Activated naive CD8-positive, alpha-beta T cell treated with anti-CD3 and anti-CD28 coated beads, Interleukin-2, amount 10 ng/mL, durations not matched to agents 7 days and 5 days (primary cell): Measurements from ENCODE around the gene TBC1D5. TPM values are rescaled to one million over a fixed set of nuclear protein-coding genes. Genes with fewer than 3 reads are reported as not detected.

Experiments used
- ATAC-seq: fragments of 150-1000 bp; cut with Tn5 transposase; one replicate; pipeline ENCODE4 v1.10.0; 2021; ENCODE audit warnings: low read depth, moderate library complexity
- POLR2A ChIA-PET: fragments of 350-600 bp; sonication (Branson Sonifier 250); formaldehyde crosslinking; loops from one replicate; lab custom pipeline; 2021; ENCODE audit warnings: antibody characterized with exemption; lab: Charles Lee
- DNase-seq: peaks from one replicate; pipeline ENCODE4 v3.0.0; 2021
- H3K27ac Mint-ChIP-seq: one replicate; pipeline ENCODE4 v1.8.0; 2022; ENCODE audit warnings: mild to moderate bottlenecking, mixed read lengths
- H3K27me3 Mint-ChIP-seq: one replicate; pipeline ENCODE4 v1.8.0; 2022; ENCODE audit warnings: mild to moderate bottlenecking, moderate library complexity, mixed read lengths
- H3K36me3 Mint-ChIP-seq: one replicate; pipeline ENCODE4 v1.8.0; 2021; ENCODE audit warnings: mild to moderate bottlenecking, mixed read lengths
- H3K4me1 Mint-ChIP-seq: one replicate; pipeline ENCODE4 v1.8.0; 2021; ENCODE audit warnings: mixed read lengths
- H3K4me3 Mint-ChIP-seq: one replicate; pipeline ENCODE4 v1.8.0; 2022; ENCODE audit warnings: mild to moderate bottlenecking, moderate library complexity, mixed read lengths
- H3K9me3 Mint-ChIP-seq: one replicate; pipeline ENCODE4 v1.8.0; 2021; ENCODE audit warnings: mixed read lengths
- total RNA-seq, 2 experiments: library from RNA; stranded (reverse); gene quantifications; one replicate each; pipeline ENCODE4 v1.2.3, GENCODE V29; 2021

TBC1D5 gene
- total RNA-seq, 2 experiments from 2014 or later = 57.3 to 60.9 TPM

GRCh38 chr3:17583530-17583929 lies 158.9 kb downstream of the TBC1D5 start:
- no peaks in the 10 kb centered on the region for H3K9me3 Mint-ChIP-seq
- DNase-seq = no peak

GRCh38 chr3:17581421-17582080 lies 160.9 kb downstream of the TBC1D5 start:
- ATAC-seq (no peak), DNase-seq (no peak)
- Mint-ChIP-seq H3K36me3 (peaks cover 2% of the 10 kb centered on the region), H3K27me3 (no peaks in the 10 kb centered on the region), H3K9me3 (no peaks in the 10 kb centered on the region), H3K27ac (no peak overlapping the region), H3K4me1 (peaks cover 9% of the 10 kb centered on the region), H3K4me3 (no peak overlapping the region)
- POLR2A ChIA-PET = no interaction called here

More at GRCh38 chr3:17583530-17583929, 158.9 kb downstream of the TBC1D5 start:
- no peak overlapping the region for H3K4me3 Mint-ChIP-seq
- no peak overlapping the region for H3K27ac Mint-ChIP-seq
- POLR2A ChIA-PET = no interaction called here
- ATAC-seq = no peak
- peaks cover 2% of the 10 kb centered on the region for H3K36me3 Mint-ChIP-seq
- peaks cover 2% of the 10 kb centered on the region for H3K27me3 Mint-ChIP-seq
- peaks cover 7% of the 10 kb centered on the region for H3K4me1 Mint-ChIP-seq

GRCh38 chr3:17580901-17581300 lies 161.5 kb downstream of the TBC1D5 start:
- Mint-ChIP-seq H3K27me3 (no peaks in the 10 kb centered on the region), H3K4me1 (peaks cover 9% of the 10 kb centered on the region), H3K36me3 (peaks cover 2% of the 10 kb centered on the region), H3K4me3 (no peak overlapping the region), H3K9me3 (no peaks in the 10 kb centered on the region), H3K27ac (no peak overlapping the region)
- DNase-seq = no peak
- POLR2A ChIA-PET = no interaction called here
- no peak for ATAC-seq

- peaks cover 3% of the 10 kb centered on the region for H3K36me3 Mint-ChIP-seq
- no peaks in the 10 kb centered on the region for H3K9me3 Mint-ChIP-seq
- POLR2A ChIA-PET = no interaction called here
- no peaks in the 10 kb centered on the region for H3K27me3 Mint-ChIP-seq
- peaks cover 4% of the 10 kb centered on the region for H3K4me1 Mint-ChIP-seq
- ATAC-seq (peak; percentile 75), DNase-seq (no peak)
- H3K27ac Mint-ChIP-seq = no peak overlapping the region
- H3K4me3 Mint-ChIP-seq = no peak overlapping the region
These were observed 163.0 kb downstream of the TBC1D5 start for GRCh38 chr3:17579289-17580031.

GRCh38 chr3:17577796-17578520 lies 164.5 kb downstream of the TBC1D5 start:
- ATAC-seq (no peak), DNase-seq (no peak)
- H3K36me3 Mint-ChIP-seq = peaks cover 5% of the 10 kb centered on the region
- POLR2A ChIA-PET = no interaction called here
- no peaks in the 10 kb centered on the region for H3K9me3 Mint-ChIP-seq
- no peaks in the 10 kb centered on the region for H3K27me3 Mint-ChIP-seq
- no peak overlapping the region for H3K4me3 Mint-ChIP-seq
- peaks cover 9% of the 10 kb centered on the region for H3K4me1 Mint-ChIP-seq
- H3K27ac Mint-ChIP-seq = no peak overlapping the region

- POLR2A ChIA-PET = no interaction called here
These were observed 169.0 kb downstream of the TBC1D5 start for GRCh38 chr3:17573396-17573795.

GRCh38 chr3:17571686-17572085 lies 170.7 kb downstream of the TBC1D5 start:
- no peak overlapping the region for H3K27ac Mint-ChIP-seq
- H3K4me1 Mint-ChIP-seq = peaks cover 6% of the 10 kb centered on the region
- H3K4me3 Mint-ChIP-seq = no peak overlapping the region
- POLR2A ChIA-PET = no interaction called here
- ATAC-seq = no peak
- H3K9me3 Mint-ChIP-seq = no peaks in the 10 kb centered on the region
- no peaks in the 10 kb centered on the region for H3K27me3 Mint-ChIP-seq
- no peak for DNase-seq
- peaks cover 4% of the 10 kb centered on the region for H3K36me3 Mint-ChIP-seq

More at GRCh38 chr3:17573396-17573795, 169.0 kb downstream of the TBC1D5 start:
- H3K36me3 Mint-ChIP-seq = peaks cover 4% of the 10 kb centered on the region
- peaks cover 6% of the 10 kb centered on the region for H3K4me1 Mint-ChIP-seq
- no peaks in the 10 kb centered on the region for H3K9me3 Mint-ChIP-seq
- no peak for DNase-seq
- H3K27ac Mint-ChIP-seq = no peak overlapping the region
- H3K4me3 Mint-ChIP-seq = no peak overlapping the region
- H3K27me3 Mint-ChIP-seq = no peaks in the 10 kb centered on the region
- ATAC-seq = no peak

- no peaks in the 10 kb centered on the region for H3K27me3 Mint-ChIP-seq
- POLR2A ChIA-PET = no interaction called here
- DNase-seq (no peak), ATAC-seq (no peak)
- H3K9me3 Mint-ChIP-seq = no peaks in the 10 kb centered on the region
- H3K4me3 Mint-ChIP-seq = no peak overlapping the region
- peaks cover 15% of the 10 kb centered on the region for H3K36me3 Mint-ChIP-seq
- no peak overlapping the region for H3K27ac Mint-ChIP-seq
- H3K4me1 Mint-ChIP-seq = peaks cover 2% of the 10 kb centered on the region
These were observed 179.6 kb downstream of the TBC1D5 start for GRCh38 chr3:17562845-17563244.

GRCh38 chr3:17558565-17558964 lies 183.9 kb downstream of the TBC1D5 start:
- H3K4me1 Mint-ChIP-seq = no peaks in the 10 kb centered on the region
- H3K27me3 Mint-ChIP-seq = no peaks in the 10 kb centered on the region
- no peak overlapping the region for H3K27ac Mint-ChIP-seq
- no peak overlapping the region for H3K4me3 Mint-ChIP-seq
- DNase-seq (no peak), ATAC-seq (no peak)
- H3K36me3 Mint-ChIP-seq = peaks cover 19% of the 10 kb centered on the region
- POLR2A ChIA-PET = no interaction called here
- no peaks in the 10 kb centered on the region for H3K9me3 Mint-ChIP-seq

- no peaks in the 10 kb centered on the region for H3K27me3 Mint-ChIP-seq
- H3K9me3 Mint-ChIP-seq = no peaks in the 10 kb centered on the region
- peaks cover 16% of the 10 kb centered on the region for H3K36me3 Mint-ChIP-seq
- no peaks in the 10 kb centered on the region for H3K4me1 Mint-ChIP-seq
- no peak for DNase-seq
- no peak for ATAC-seq
- no peak overlapping the region for H3K27ac Mint-ChIP-seq
- H3K4me3 Mint-ChIP-seq = no peak overlapping the region
- POLR2A ChIA-PET = no interaction called here
These were observed 184.5 kb downstream of the TBC1D5 start for GRCh38 chr3:17557749-17558463.

- Mint-ChIP-seq H3K27me3 (no peaks in the 10 kb centered on the region), H3K4me3 (no peak overlapping the region), H3K27ac (no peak overlapping the region), H3K36me3 (peaks cover 9% of the 10 kb centered on the region), H3K4me1 (no peaks in the 10 kb centered on the region), H3K9me3 (no peaks in the 10 kb centered on the region)
- DNase-seq (no peak), ATAC-seq (no peak)
- POLR2A ChIA-PET = no interaction called here
These were observed 186.9 kb downstream of the TBC1D5 start for GRCh38 chr3:17555525-17555924.

- POLR2A ChIA-PET = no interaction called here
- no peaks in the 10 kb centered on the region for H3K4me1 Mint-ChIP-seq
- no peaks in the 10 kb centered on the region for H3K27me3 Mint-ChIP-seq
- H3K4me3 Mint-ChIP-seq = no peak overlapping the region
- ATAC-seq (no peak), DNase-seq (no peak)
- no peaks in the 10 kb centered on the region for H3K9me3 Mint-ChIP-seq
- H3K36me3 Mint-ChIP-seq = peaks cover 7% of the 10 kb centered on the region
- no peak overlapping the region for H3K27ac Mint-ChIP-seq
These were observed 188.4 kb downstream of the TBC1D5 start for GRCh38 chr3:17554078-17554477.

- H3K36me3 Mint-ChIP-seq = peaks cover 6% of the 10 kb centered on the region
- H3K27ac Mint-ChIP-seq = no peak overlapping the region
- DNase-seq (no peak), ATAC-seq (no peak)
- no peaks in the 10 kb centered on the region for H3K4me1 Mint-ChIP-seq
- POLR2A ChIA-PET = no interaction called here
- no peak overlapping the region for H3K4me3 Mint-ChIP-seq
- H3K27me3 Mint-ChIP-seq = no peaks in the 10 kb centered on the region
- no peaks in the 10 kb centered on the region for H3K9me3 Mint-ChIP-seq
These were observed 189.4 kb downstream of the TBC1D5 start for GRCh38 chr3:17553080-17553479.
